Liver (tissue), 9 donors: Measurements from ENCODE around the gene FITM2. TPM values are rescaled to one million over a fixed set of nuclear protein-coding genes. Genes with fewer than 3 reads are reported as not detected.

ENCODE experiments used
- DNase-seq: peaks from one replicate; pipeline ENCODE4 v3.0.0-alpha.2; 2017; ENCODE audit warnings: low spot score
- H3K27ac ChIP-seq, 2 donors: one replicate each; pipeline ENCODE4 v1.7.0; 2013; ENCODE audit warnings: inconsistent platforms in 2 of 2, low read length in 2 of 2, control low read depth in 1 of 2, low read depth in 1 of 2, mild to moderate bottlenecking in 1 of 2
- H3K27me3 ChIP-seq, 4 donors: one replicate each; pipeline versions ENCODE4 v1.6.1 to v1.7.0; 2013; ENCODE audit warnings: low read length in 3 of 4, inconsistent platforms in 1 of 4, mild to moderate bottlenecking in 1 of 4, moderate library complexity in 1 of 4; ENCODE audit not compliant: control insufficient read depth in 4 of 4, insufficient read depth in 4 of 4
- H3K36me3 ChIP-seq, 4 donors: one replicate each; pipeline versions ENCODE4 v1.6.1 to v1.7.0; 2013; ENCODE audit warnings: low read length in 3 of 4, mild to moderate bottlenecking in 3 of 4, low read depth in 1 of 4, moderate library complexity in 1 of 4; ENCODE audit not compliant: control insufficient read depth in 4 of 4, insufficient read depth in 3 of 4
- H3K4me1 ChIP-seq, 4 donors: one replicate each; pipeline versions ENCODE4 v1.6.1 to v1.7.0; 2013; ENCODE audit warnings: low read length in 3 of 4, mild to moderate bottlenecking in 3 of 4, moderate library complexity in 1 of 4; ENCODE audit not compliant: control insufficient read depth in 4 of 4, insufficient read depth in 4 of 4
- H3K4me3 ChIP-seq, 3 donors: one replicate each; pipeline versions ENCODE4 v1.6.1 to v1.7.0; 2013; ENCODE audit warnings: low read length in 3 of 3, control low read depth in 1 of 3, low read depth in 1 of 3, mild to moderate bottlenecking in 1 of 3
- H3K9ac ChIP-seq, 2 donors: one replicate each; pipeline ENCODE4 v1.7.0; 2013; ENCODE audit warnings: low read length in 2 of 2, mild to moderate bottlenecking in 2 of 2, moderate library complexity in 2 of 2, control low read depth in 1 of 2, low read depth in 1 of 2
- H3K9me3 ChIP-seq, 4 donors: one replicate each; pipeline versions ENCODE4 v1.6.1 to v1.7.0; 2013; ENCODE audit warnings: low read length in 3 of 4; ENCODE audit not compliant: control insufficient read depth in 4 of 4
- CTCF ChIP-seq: fragments of 150-350 bp; IDR thresholded peaks from 2 replicates; pipeline ENCODE4 v1.5.1; 2017; ENCODE audit warnings: improper control_type of control experiment, low read depth, low read length; ENCODE audit not compliant: missing input control
- EGR1 ChIP-seq, 2 donors: IDR thresholded peaks; 2 replicates each; pipeline ENCODE4 v1.6.1; 2016 to 2018; ENCODE audit warnings: antibody characterized with exemption in 2 of 2, low read depth in 2 of 2
- FOXA1 ChIP-seq: IDR thresholded peaks from 2 replicates; pipeline ENCODE4 v1.6.1; 2016; ENCODE audit warnings: antibody characterized with exemption
- FOXA2 ChIP-seq: IDR thresholded peaks from 2 replicates; pipeline ENCODE4 v1.6.1; 2016; ENCODE audit warnings: antibody characterized with exemption
- GABPA ChIP-seq, 2 donors: IDR thresholded peaks in 1 of 2; conservative IDR thresholded peaks in 1 of 2; 2 replicates each; pipeline ENCODE4 v1.6.1; 2016; ENCODE audit warnings: antibody characterized with exemption in 2 of 2, mild to moderate bottlenecking in 1 of 2, moderate library complexity in 1 of 2
- HNF4A ChIP-seq, 2 donors: conservative IDR thresholded peaks; 2 replicates each; pipeline ENCODE4 v1.6.1; 2016; ENCODE audit warnings: antibody characterized with exemption in 2 of 2, mild to moderate bottlenecking in 2 of 2
- HNF4G ChIP-seq: IDR thresholded peaks from 2 replicates; pipeline ENCODE4 v1.6.1; 2016; ENCODE audit warnings: antibody characterized with exemption
- JUND ChIP-seq, 2 donors: IDR thresholded peaks; 2 replicates each; pipeline ENCODE4 v1.6.1; 2016; ENCODE audit warnings: antibody characterized with exemption in 2 of 2
- NR2F2 ChIP-seq: IDR thresholded peaks from 2 replicates; pipeline ENCODE4 v1.6.1; 2016; ENCODE audit warnings: antibody characterized with exemption
- RAD21 ChIP-seq, 2 donors: IDR thresholded peaks; 2 replicates each; pipeline ENCODE4 v1.6.1; 2016; ENCODE audit warnings: antibody characterized with exemption in 2 of 2, mild to moderate bottlenecking in 2 of 2
- RXRA ChIP-seq, 2 donors: IDR thresholded peaks; 2 replicates each; pipeline ENCODE4 v1.6.1; 2017 to 2018; ENCODE audit warnings: antibody characterized with exemption in 2 of 2, mild to moderate bottlenecking in 1 of 2
- SP1 ChIP-seq: IDR thresholded peaks from 2 replicates; pipeline ENCODE4 v1.6.1; 2018; ENCODE audit warnings: antibody characterized with exemption, mild to moderate bottlenecking
- TAF1 ChIP-seq: conservative IDR thresholded peaks from 2 replicates; pipeline ENCODE4 v1.6.1; 2016; ENCODE audit warnings: antibody characterized with exemption, mild to moderate bottlenecking
- YY1 ChIP-seq: IDR thresholded peaks from 2 replicates; pipeline ENCODE4 v1.6.1; 2016; ENCODE audit warnings: antibody characterized with exemption, mild to moderate bottlenecking
- WGBS: extraction: QIAGEN DNeasy Blood & Tissue Kit; methylation state at CpG from one replicate; pipeline ENCODE4 v1.1.7; 2013; 5-methylcytosine and 5-hydroxymethylcytosine counted together
- polyA plus RNA-seq, 2 donors: library from polyadenylated mRNA; stranded (reverse) in 1 of 2; unstranded in 1 of 2; fragments of 200-250 nt in 1 of 2; fragments of >200 nt in 1 of 2; fragmentation: Nextera tagmentation in 1 of 2; extraction: Ambion mirVana in 1 of 2; gene quantifications; one replicate each; pipeline versions ENCODE4 v1.2.1 to v1.2.3, GENCODE V29; 2013 to 2015
- total RNA-seq, 2 donors: library from RNA; depleted of rRNA; stranded (reverse); fragments of >200 nt; gene quantifications; one replicate each; pipeline ENCODE4 v1.2.3, GENCODE V29; 2014
- TF ChIP-seq, protein P1 (sequence below): IDR thresholded peaks from 2 replicates; pipeline ENCODE4 v1.6.1; 2016; ENCODE audit warnings: antibody characterized with exemption, mild to moderate bottlenecking
- TF ChIP-seq, protein P2 (sequence below): IDR thresholded peaks from 2 replicates; pipeline ENCODE4 v1.6.1; 2016; ENCODE audit warnings: antibody characterized with exemption
- TF ChIP-seq, protein P3 (sequence below): IDR thresholded peaks from 2 replicates; pipeline ENCODE4 v1.6.1; 2016; ENCODE audit warnings: antibody characterized with exemption
- TF ChIP-seq, protein P4 (sequence below): IDR thresholded peaks from 2 replicates; pipeline ENCODE4 v1.6.1; 2016; ENCODE audit warnings: antibody characterized with exemption
- donor health status: healthy.
- donor health status: healthy.
- donor health status: healthy.
- donor health status: healthy.
- donor health status: healthy.

Gene FITM2
- total and polyA plus RNA-seq, 4 donors, result 3.3 to 9.9 (median 3.9) TPM

DNA sequence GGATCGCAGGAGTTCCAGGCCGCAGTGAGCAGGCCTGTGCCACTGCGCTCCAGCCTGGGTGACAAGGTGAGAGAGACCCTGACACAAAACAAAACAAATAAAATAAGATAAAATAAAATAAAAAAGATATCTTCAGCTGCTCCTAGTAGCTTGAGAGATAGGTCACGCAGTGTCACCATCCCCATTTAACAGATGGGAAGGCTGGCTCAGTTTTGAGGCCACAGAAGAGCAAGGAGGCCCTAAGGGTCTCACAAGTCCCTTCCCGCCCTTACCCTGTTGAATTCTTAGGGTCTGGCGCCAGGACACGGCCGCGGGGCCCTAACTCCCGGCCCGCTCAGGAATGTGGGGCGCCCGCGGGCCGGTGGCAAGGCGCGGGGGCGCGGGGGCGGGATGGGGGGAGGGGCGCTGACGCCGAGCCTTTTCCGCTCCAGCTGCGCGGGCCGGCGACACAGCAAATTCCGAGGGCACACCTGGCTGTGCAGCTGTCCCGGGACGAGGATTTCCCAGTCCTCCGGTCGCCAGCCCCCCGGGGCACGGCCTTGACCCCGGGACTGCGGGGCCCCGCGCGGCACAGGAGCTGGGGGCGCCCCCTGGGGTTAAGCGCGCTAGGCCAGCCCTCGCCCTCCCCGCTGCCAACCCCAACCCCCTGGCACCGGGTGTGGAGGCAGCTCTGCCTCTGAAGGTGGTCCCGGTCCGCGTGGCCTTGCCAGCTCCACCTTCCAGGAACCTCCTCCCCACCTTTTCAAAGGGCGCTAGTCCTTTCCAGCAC lies 15.6 kb upstream of the FITM2 start (continued):
- TF ChIP-seq, protein P1, sequence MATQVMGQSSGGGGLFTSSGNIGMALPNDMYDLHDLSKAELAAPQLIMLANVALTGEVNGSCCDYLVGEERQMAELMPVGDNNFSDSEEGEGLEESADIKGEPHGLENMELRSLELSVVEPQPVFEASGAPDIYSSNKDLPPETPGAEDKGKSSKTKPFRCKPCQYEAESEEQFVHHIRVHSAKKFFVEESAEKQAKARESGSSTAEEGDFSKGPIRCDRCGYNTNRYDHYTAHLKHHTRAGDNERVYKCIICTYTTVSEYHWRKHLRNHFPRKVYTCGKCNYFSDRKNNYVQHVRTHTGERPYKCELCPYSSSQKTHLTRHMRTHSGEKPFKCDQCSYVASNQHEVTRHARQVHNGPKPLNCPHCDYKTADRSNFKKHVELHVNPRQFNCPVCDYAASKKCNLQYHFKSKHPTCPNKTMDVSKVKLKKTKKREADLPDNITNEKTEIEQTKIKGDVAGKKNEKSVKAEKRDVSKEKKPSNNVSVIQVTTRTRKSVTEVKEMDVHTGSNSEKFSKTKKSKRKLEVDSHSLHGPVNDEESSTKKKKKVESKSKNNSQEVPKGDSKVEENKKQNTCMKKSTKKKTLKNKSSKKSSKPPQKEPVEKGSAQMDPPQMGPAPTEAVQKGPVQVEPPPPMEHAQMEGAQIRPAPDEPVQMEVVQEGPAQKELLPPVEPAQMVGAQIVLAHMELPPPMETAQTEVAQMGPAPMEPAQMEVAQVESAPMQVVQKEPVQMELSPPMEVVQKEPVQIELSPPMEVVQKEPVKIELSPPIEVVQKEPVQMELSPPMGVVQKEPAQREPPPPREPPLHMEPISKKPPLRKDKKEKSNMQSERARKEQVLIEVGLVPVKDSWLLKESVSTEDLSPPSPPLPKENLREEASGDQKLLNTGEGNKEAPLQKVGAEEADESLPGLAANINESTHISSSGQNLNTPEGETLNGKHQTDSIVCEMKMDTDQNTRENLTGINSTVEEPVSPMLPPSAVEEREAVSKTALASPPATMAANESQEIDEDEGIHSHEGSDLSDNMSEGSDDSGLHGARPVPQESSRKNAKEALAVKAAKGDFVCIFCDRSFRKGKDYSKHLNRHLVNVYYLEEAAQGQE, result no peak

DNA sequence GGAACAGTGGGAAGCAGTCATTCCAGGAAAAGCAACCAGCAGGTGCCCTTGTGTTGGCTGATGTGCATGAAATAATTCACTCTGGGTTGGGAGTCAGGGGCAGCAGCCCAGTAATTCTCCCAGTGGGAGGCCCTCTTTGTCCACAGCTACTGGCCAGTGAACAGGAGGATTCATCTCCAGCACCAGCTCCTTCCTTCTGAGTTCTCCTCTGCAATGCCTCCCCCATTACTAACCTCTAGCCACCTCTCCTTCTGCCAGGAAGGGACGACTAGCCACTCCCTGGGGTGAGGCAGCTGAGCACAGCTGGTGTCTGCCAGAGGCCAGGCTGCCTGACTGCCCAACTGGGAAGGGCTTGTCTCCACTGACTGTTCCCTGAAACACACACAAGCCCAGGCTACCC lies 13.3 kb upstream of the FITM2 start:
- Histone ChIP-seq H3K4me1 (peaks cover 0 to 4% (median 3%) of the 10 kb centered on the region in 4 donors), H3K27me3 (no peaks in the 10 kb centered on the region), H3K9me3 (no peaks in the 10 kb centered on the region), H3K9ac (no peak overlapping the region), H3K36me3 (no peaks in the 10 kb centered on the region), H3K4me3 (no peak overlapping the region), H3K27ac (no peak overlapping the region)
- WGBS, result 30% methylated on average over 1 of the region's 1 CpG
- TF ChIP-seq FOXA2, result no peak
- TF ChIP-seq, protein P2, sequence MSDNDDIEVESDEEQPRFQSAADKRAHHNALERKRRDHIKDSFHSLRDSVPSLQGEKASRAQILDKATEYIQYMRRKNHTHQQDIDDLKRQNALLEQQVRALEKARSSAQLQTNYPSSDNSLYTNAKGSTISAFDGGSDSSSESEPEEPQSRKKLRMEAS, result no peak
- no peak for TF ChIP-seq RXRA (IDR thresholded peaks at IDR 0.05)
- no peak for TF ChIP-seq EGR1 (IDR thresholded peaks at IDR 0.05; ENCODE audit: low read depth in 2 of 2)
- no peak for TF ChIP-seq CTCF
- no peak for TF ChIP-seq JUND (IDR thresholded peaks at IDR 0.05)
- no peak for TF ChIP-seq NR2F2
- no peak for TF ChIP-seq GABPA (IDR thresholded peaks at IDR 0.05 in 1 of 2, conservative IDR thresholded peaks at IDR 0.05 in 1 of 2)
- no peak for TF ChIP-seq FOXA1
- no peak for TF ChIP-seq RAD21 (IDR thresholded peaks at IDR 0.05)
- TF ChIP-seq YY1, result no peak
- no peak for TF ChIP-seq HNF4A (conservative IDR thresholded peaks at IDR 0.05)
- TF ChIP-seq SP1, result no peak
- no peak for TF ChIP-seq TAF1
- TF ChIP-seq HNF4G, result no peak
- TF ChIP-seq, protein P3, sequence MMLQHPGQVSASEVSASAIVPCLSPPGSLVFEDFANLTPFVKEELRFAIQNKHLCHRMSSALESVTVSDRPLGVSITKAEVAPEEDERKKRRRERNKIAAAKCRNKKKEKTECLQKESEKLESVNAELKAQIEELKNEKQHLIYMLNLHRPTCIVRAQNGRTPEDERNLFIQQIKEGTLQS, result no peak
- TF ChIP-seq, protein P4, sequence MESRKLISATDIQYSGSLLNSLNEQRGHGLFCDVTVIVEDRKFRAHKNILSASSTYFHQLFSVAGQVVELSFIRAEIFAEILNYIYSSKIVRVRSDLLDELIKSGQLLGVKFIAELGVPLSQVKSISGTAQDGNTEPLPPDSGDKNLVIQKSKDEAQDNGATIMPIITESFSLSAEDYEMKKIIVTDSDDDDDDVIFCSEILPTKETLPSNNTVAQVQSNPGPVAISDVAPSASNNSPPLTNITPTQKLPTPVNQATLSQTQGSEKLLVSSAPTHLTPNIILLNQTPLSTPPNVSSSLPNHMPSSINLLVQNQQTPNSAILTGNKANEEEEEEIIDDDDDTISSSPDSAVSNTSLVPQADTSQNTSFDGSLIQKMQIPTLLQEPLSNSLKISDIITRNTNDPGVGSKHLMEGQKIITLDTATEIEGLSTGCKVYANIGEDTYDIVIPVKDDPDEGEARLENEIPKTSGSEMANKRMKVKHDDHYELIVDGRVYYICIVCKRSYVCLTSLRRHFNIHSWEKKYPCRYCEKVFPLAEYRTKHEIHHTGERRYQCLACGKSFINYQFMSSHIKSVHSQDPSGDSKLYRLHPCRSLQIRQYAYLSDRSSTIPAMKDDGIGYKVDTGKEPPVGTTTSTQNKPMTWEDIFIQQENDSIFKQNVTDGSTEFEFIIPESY, result no peak
- DNase-seq, result no peak
